Measurements from ENCODE around the gene KIF20B.

DNA sequence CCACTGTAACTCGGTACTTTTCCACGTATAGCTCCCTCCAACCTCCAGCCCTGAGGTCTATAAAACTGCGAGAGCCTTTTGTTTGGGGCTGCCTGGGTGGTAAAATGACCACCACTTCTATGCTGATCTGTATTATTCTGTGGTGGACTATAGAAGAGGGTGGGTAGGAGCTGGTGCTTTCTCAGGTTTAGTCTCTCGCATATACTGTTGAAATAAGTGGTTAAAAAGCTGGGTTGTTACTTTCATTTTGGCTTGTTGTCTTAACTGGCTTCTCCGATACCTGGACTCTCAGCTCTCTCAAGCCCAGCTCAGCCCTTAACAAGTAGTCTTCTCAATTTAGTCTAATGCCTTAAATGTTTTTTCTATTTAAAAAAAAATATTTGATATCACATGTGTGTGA, 70.3 kb downstream of the KIF20B start:
- TF ChIP-seq, protein P1, sequence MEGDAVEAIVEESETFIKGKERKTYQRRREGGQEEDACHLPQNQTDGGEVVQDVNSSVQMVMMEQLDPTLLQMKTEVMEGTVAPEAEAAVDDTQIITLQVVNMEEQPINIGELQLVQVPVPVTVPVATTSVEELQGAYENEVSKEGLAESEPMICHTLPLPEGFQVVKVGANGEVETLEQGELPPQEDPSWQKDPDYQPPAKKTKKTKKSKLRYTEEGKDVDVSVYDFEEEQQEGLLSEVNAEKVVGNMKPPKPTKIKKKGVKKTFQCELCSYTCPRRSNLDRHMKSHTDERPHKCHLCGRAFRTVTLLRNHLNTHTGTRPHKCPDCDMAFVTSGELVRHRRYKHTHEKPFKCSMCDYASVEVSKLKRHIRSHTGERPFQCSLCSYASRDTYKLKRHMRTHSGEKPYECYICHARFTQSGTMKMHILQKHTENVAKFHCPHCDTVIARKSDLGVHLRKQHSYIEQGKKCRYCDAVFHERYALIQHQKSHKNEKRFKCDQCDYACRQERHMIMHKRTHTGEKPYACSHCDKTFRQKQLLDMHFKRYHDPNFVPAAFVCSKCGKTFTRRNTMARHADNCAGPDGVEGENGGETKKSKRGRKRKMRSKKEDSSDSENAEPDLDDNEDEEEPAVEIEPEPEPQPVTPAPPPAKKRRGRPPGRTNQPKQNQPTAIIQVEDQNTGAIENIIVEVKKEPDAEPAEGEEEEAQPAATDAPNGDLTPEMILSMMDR (IDR thresholded peaks at IDR 0.05): no peak
- TF ChIP-seq POLR2A (IDR thresholded peaks at IDR 0.05): no peak
